GM23248 (cell line): Measurements from ENCODE around the gene MAP4K3.

Source experiments
- EZH2 ChIP-seq: fragments of 200-600 bp; sonication (generic); IDR thresholded peaks from 2 replicates; pipeline ENCODE4 v1.6.1; 2018; ENCODE audit warnings: antibody characterized with exemption, mild to moderate bottlenecking; ENCODE audit not compliant: insufficient read depth, poor library complexity, severe bottlenecking
- EZH2phosphoT487 ChIP-seq: fragments of 200-600 bp; sonication (generic); IDR thresholded peaks from 2 replicates; pipeline ENCODE4 v1.6.1; 2018; ENCODE audit warnings: antibody characterized with exemption, moderate library complexity, mild to moderate bottlenecking, low read depth; ENCODE audit not compliant: insufficient read depth

GRCh38 chr2:39350658-39351057 is 86.4 kb downstream of the MAP4K3 start:
- TF ChIP-seq EZH2 (no peak), EZH2phosphoT487 (no peak)
